ENCODE data around the gene FAM3A. TPM values are rescaled to one million over a fixed set of nuclear protein-coding genes. Genes with fewer than 3 reads are reported as not detected.

FAM3A gene
- total and polyA plus RNA-seq, 2 of the 8 experiments (the other 6 are each of a cell fraction or from before 2014, with no cell fraction given) = 16.2 to 18.6 TPM

DNA sequence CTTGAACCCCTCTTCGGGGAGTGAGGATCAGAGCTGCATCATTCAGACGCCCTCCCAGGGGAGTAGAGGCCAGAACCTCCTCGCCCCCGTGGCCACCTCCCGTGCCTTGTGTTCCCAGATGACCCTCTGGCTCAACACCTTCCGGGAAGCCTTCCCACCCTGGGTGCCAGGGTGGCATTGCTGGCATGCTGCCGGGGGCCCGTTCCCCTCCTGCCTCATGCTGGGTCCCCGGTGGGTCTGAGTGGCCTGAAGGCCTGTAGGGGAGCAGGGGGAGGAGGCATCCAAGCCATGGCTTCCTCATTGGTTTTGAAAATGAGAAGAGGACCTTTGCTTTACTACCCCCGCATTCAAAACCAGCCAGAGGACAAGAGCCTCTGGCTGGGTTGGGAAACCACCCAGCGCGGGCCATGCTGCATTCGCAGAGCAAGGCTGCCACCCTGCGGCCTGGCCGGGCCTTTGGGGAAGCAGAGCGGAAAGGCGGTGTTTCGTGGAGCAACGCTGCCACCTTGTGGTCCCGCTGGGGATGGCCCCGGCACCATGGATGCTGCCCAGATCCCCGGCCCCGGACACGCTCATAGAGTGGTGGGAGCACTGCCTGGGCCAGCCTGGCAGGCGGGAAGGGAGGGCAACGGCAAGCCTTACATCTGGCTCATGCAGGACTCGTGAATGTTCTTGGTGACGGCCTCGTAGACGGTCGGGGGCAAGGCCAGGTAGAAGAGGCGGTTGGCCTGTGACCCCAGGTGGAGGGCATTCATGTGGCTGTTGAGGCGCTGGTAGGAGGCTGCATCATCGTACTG is 18.7 kb upstream of the FAM3A start:
- Histone ChIP-seq H2BK120ac (replicated peaks; ENCODE audit: low read depth, low read length) (no peak overlapping the region), H4K91ac (replicated peaks; ENCODE audit: insufficient read length, low read length) (no peak overlapping the region), H3K9me3 (ENCODE audit: insufficient read depth in 2 of 2, low read depth in 1 of 2, low read length in 1 of 2) (no peaks in the 10 kb centered on the region), H2AFZ (ENCODE audit: low read length) (no peak overlapping the region), H2BK5ac (ENCODE audit: low read depth, low read length) (no peak overlapping the region), H2BK12ac (ENCODE audit: low read depth, low read length) (no peak overlapping the region), H4K8ac (ENCODE audit: extremely low read depth, insufficient read depth, low read length) (no peak overlapping the region), H3K27ac (ENCODE audit: low read depth, low read length) (no peak overlapping the region), H2BK20ac (ENCODE audit: low read length) (no peak overlapping the region), H3K4me2 (ENCODE audit: insufficient read depth in 1 of 2, low read depth in 2 of 2, low read length in 2 of 2) (no peak overlapping the region), H3K27me3 (replicated peaks in 1 of 4; ENCODE audit: control insufficient read depth in 3 of 4, extremely low read depth in 1 of 4, insufficient read depth in 3 of 4, low read length in 3 of 4) (no peaks in the 10 kb centered on the region), H4K5ac (ENCODE audit: insufficient read length, low read depth, low read length) (no peak overlapping the region), H4K20me1 (replicated peaks in 1 of 2; ENCODE audit: control insufficient read depth in 1 of 2, insufficient read depth in 2 of 2, low read length in 2 of 2) (peaks cover 2 to 8% of the 10 kb centered on the region in 2 experiments), H3K56ac (replicated peaks; ENCODE audit: insufficient read length, low read depth, low read length) (no peak overlapping the region), H3K18ac (ENCODE audit: extremely low read depth, low read length) (no peak overlapping the region), H3K4me1 (replicated peaks in 1 of 4; ENCODE audit: control insufficient read depth in 3 of 4, insufficient read depth in 4 of 4, low read length in 3 of 4) (peaks cover 0 to 3% (median 0%) of the 10 kb centered on the region in 4 experiments; a peak in 2 of 7 replicates), H3K23me2 (ENCODE audit: low read depth, low read length) (no peaks in the 10 kb centered on the region), H3K79me2 (ENCODE audit: control insufficient read depth in 1 of 2, insufficient read depth in 2 of 2, low read length in 2 of 2) (no peaks in the 10 kb centered on the region), H3K23ac (ENCODE audit: insufficient read length) (no peak overlapping the region), H3K14ac (ENCODE audit: insufficient read length) (no peak overlapping the region), H2AK5ac (ENCODE audit: low read depth, low read length) (no peak overlapping the region), H3K9ac (replicated peaks in 1 of 4; ENCODE audit: extremely low read depth in 1 of 4, low read depth in 3 of 4, low read length in 3 of 4) (no peak overlapping the region), H3K4me3 (ENCODE audit: extremely low read depth in 1 of 4, insufficient read depth in 2 of 4, low read depth in 3 of 4, low read length in 4 of 4) (no peak overlapping the region), H3K4ac (replicated peaks; ENCODE audit: insufficient read length, low read depth, low read length) (no peak overlapping the region), H3K79me1 (ENCODE audit: low read depth, low read length) (no peaks in the 10 kb centered on the region), H2BK15ac (ENCODE audit: low read length) (no peak overlapping the region), H3K36me3 (ENCODE audit: control insufficient read depth in 2 of 4, insufficient read depth in 4 of 4, low read length in 3 of 4) (peaks cover 5 to 20% (median 14%) of the 10 kb centered on the region in 4 experiments; a peak in 7 of 8 replicates)
- CTCF ChIA-PET (ENCODE audit: partially characterized antibody) = interaction anchor here (0.6 to 2.5 kb wide), 12 partner anchors 9 to 1147 kb away, joined by 3 to 14 read pairs (median 4); partner anchors contain the start of genes FLNA and SLC10A3
- 44% methylated on average over 11 of the region's 34 CpGs; no CpG with 5 or more reads in 1 of the 2 experiments for WGBS, 2 experiments (ENCODE audit: extremely low coverage in 1 of 2, insufficient coverage in 1 of 2, insufficient read length in 1 of 2, insufficient replicate concordance in 2 of 2, low coverage in 1 of 2, low lambda C conversion rate in 2 of 2, missing lambda C conversion rate in 1 of 2)
- FAIRE-seq (peak; percentile 79), DNase-seq (ENCODE audit: low read depth in 1 of 2, low spot score in 2 of 2) (peak; percentile 54 to 91)
- POLR2A ChIA-PET (ENCODE audit: partially characterized antibody) = interaction anchor here (0.8 to 3.2 kb wide), 3 partner anchors 90 to 137 kb away, joined by 3 to 26 read pairs (median 7); partner anchors contain the start of genes FAM50A and RPL10
- peak in 1 of 2 experiments; percentile 80; a peak in 2 of 4 replicates for TF ChIP-seq SIN3A (conservative IDR thresholded peaks at IDR 0.05 in 1 of 2, IDR thresholded peaks at IDR 0.05 in 1 of 2; ENCODE audit: low read depth in 1 of 2, low read length in 2 of 2)
- peak; percentile 23 for TF ChIP-seq TAF7 (optimal IDR thresholded peaks at IDR 0.05; ENCODE audit: borderline replicate concordance, low read depth, low read length)
- TF ChIP-seq RAD21 (IDR thresholded peaks at IDR 0.05 in 1 of 2, conservative IDR thresholded peaks at IDR 0.05 in 1 of 2; ENCODE audit: low read depth in 2 of 2, low read length in 2 of 2) = peak; percentile 98 to 99
- no peak for TF ChIP-seq JUN (IDR thresholded peaks at IDR 0.05; ENCODE audit: low read depth, low read length)
- TF ChIP-seq YY1 (IDR thresholded peaks at IDR 0.05; ENCODE audit: low read depth, low read length) = 0 out of 2 replicates have a peak, but pooled peaks have one; percentile 32
- TF ChIP-seq NANOG (IDR thresholded peaks at IDR 0.05; ENCODE audit: insufficient read depth, low read depth, low read length, poor library complexity, severe bottlenecking) = no peak
- TF ChIP-seq, protein P1, sequence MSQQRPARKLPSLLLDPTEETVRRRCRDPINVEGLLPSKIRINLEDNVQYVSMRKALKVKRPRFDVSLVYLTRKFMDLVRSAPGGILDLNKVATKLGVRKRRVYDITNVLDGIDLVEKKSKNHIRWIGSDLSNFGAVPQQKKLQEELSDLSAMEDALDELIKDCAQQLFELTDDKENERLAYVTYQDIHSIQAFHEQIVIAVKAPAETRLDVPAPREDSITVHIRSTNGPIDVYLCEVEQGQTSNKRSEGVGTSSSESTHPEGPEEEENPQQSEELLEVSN (IDR thresholded peaks at IDR 0.05) = peak; percentile 56
- no peak for TF ChIP-seq ASH2L (IDR thresholded peaks at IDR 0.05; ENCODE audit: low read length)
- no peak for TF ChIP-seq GTF2F1 (IDR thresholded peaks at IDR 0.05; ENCODE audit: borderline replicate concordance, low read depth, low read length)
- TF ChIP-seq EGR1 (IDR thresholded peaks at IDR 0.05; ENCODE audit: borderline replicate concordance, low read depth, low read length) = no peak

Data from H1 (cell line).